ENCODE measurements around the gene KCNH1. TPM values are rescaled to one million over a fixed set of nuclear protein-coding genes. Genes with fewer than 3 reads are reported as not detected.
"Not testable (repeated sequence)": the region's sequence is repeated elsewhere in the genome, so short reads cannot be mapped to it uniquely, and the experiment has no call there.

The KCNH1 gene
- total RNA-seq, 1 experiment from 2014 or later, result not detected

- ChIA-PET CTCF (no interaction called here), RAD21 (ENCODE audit: low non-redundant PET in 1 of 2, low total read pairs in 2 of 2, uncharacterized antibody in 2 of 2, unreplicated experiment in 2 of 2) (no interaction called here), POLR2A (no interaction called here)
- intact Hi-C loops (cut with micrococcal nuclease), result no loop called here
- H3K4me1 ChIP-seq (ENCODE audit: control insufficient read depth in 1 of 2, insufficient read depth in 2 of 2, low read length in 2 of 2), result no peaks in the 10 kb centered on the region
- DNase-seq (ENCODE audit: low read depth, low spot score) (no peak), ATAC-seq (no peak)
- no peak overlapping the region for H3K4me2 ChIP-seq (ENCODE audit: low read length)
- H2AFZ ChIP-seq (ENCODE audit: low read depth, low read length, poor library complexity, severe bottlenecking), result no peak overlapping the region
- no peak overlapping the region for H3K4me3 ChIP-seq (replicated peaks in 1 of 2; ENCODE audit: low read depth in 1 of 2, low read length in 2 of 2)
- no peak overlapping the region for H3K9ac ChIP-seq (ENCODE audit: low read length)
- H3K36me3 ChIP-seq (ENCODE audit: control insufficient read depth in 1 of 2, insufficient read depth in 2 of 2, low read length in 2 of 2), result no peaks in the 10 kb centered on the region
- H3K9me3 ChIP-seq (ENCODE audit: control insufficient read depth in 1 of 2, insufficient read depth in 1 of 2, low read depth in 1 of 2, low read length in 2 of 2), result no peaks in the 10 kb centered on the region
- H3K79me2 ChIP-seq (ENCODE audit: insufficient read depth, low read length), result no peaks in the 10 kb centered on the region
- TF ChIP-seq EGR1 (IDR thresholded peaks at IDR 0.05; ENCODE audit: low read depth) (no peak), MAX (IDR thresholded peaks at IDR 0.05) (no peak), SP1 (IDR thresholded peaks at IDR 0.05; ENCODE audit: low read depth) (no peak), RAD21 (IDR thresholded peaks at IDR 0.05; ENCODE audit: low read depth) (no peak), POLR2AphosphoS5 (IDR thresholded peaks at IDR 0.05; ENCODE audit: low read depth, low read length) (no peak), SIN3A (IDR thresholded peaks at IDR 0.05; ENCODE audit: low read depth) (no peak), CTCF (IDR thresholded peaks at IDR 0.05 in 2 of 3, conservative IDR thresholded peaks at IDR 0.05 in 1 of 3; ENCODE audit: borderline replicate concordance in 1 of 3, insufficient read depth in 1 of 3, low read depth in 2 of 3, low read length in 2 of 3) (no peak), ATF3 (IDR thresholded peaks at IDR 0.05) (no peak), YY1 (IDR thresholded peaks at IDR 0.05; ENCODE audit: extremely low read depth, insufficient replicate concordance, low read depth, low read length) (no peak)
- H4K20me1 ChIP-seq (ENCODE audit: insufficient read depth), result no peaks in the 10 kb centered on the region
- H3K9me2 ChIP-seq (ENCODE audit: insufficient read depth), result no peaks in the 10 kb centered on the region
- no peak overlapping the region for H3K27ac ChIP-seq (ENCODE audit: low read depth, low read length)
- H3K27me3 ChIP-seq (ENCODE audit: insufficient read depth, low read length), result 0 out of 2 replicates have a peak, but pooled peaks cover 4% of the 10 kb centered on the region
- BruUV-seq (replicated peaks), result no TSS peak
Measured at GRCh38 chr1:210662291-210663050, 471.5 kb downstream of the KCNH1 start.

- intact Hi-C loops (cut with micrococcal nuclease); H3K9me3 ChIP-seq (ENCODE audit: control insufficient read depth in 1 of 2, insufficient read depth in 1 of 2, low read depth in 1 of 2, low read length in 2 of 2); CTCF ChIA-PET; H4K20me1 ChIP-seq (ENCODE audit: insufficient read depth); H3K36me3 ChIP-seq (ENCODE audit: control insufficient read depth in 1 of 2, insufficient read depth in 2 of 2, low read length in 2 of 2); H3K27me3 ChIP-seq (ENCODE audit: insufficient read depth, low read length); H3K27ac ChIP-seq (ENCODE audit: low read depth, low read length); H2AFZ ChIP-seq (ENCODE audit: low read depth, low read length, poor library complexity, severe bottlenecking); BruUV-seq (replicated peaks); H3K79me2 ChIP-seq (ENCODE audit: insufficient read depth, low read length); H3K4me3 ChIP-seq (replicated peaks in 1 of 2; ENCODE audit: low read depth in 1 of 2, low read length in 2 of 2); H3K4me2 ChIP-seq (ENCODE audit: low read length); POLR2A ChIA-PET; H3K4me1 ChIP-seq (ENCODE audit: control insufficient read depth in 1 of 2, insufficient read depth in 2 of 2, low read length in 2 of 2); H3K9ac ChIP-seq (ENCODE audit: low read length); H3K9me2 ChIP-seq (ENCODE audit: insufficient read depth); ATAC-seq; RAD21 ChIA-PET (ENCODE audit: low non-redundant PET in 1 of 2, low total read pairs in 2 of 2, uncharacterized antibody in 2 of 2, unreplicated experiment in 2 of 2); DNase-seq (ENCODE audit: low read depth, low spot score): not testable (repeated sequence)
Measured at GRCh38 chr1:210661520-210661919, 472.4 kb downstream of the KCNH1 start.

Data from HCT116 (cell line).